Lung (tissue), 12 donors: ENCODE measurements around the gene LRP1B. TPM values are rescaled to one million over a fixed set of nuclear protein-coding genes. Genes with fewer than 3 reads are reported as not detected.
A peak's percentile ranks its signal among the peaks of the same experiment; 100 is the strongest.

Experiments used
- ATAC-seq: fragments of 200-7000 bp; cut with Tn5 transposase; one replicate; pipeline ENCODE4 v1.9.1; 2020; ENCODE audit warnings: moderate number of reproducible peaks; ENCODE audit not compliant: insufficient read depth, low FRiP score
- DNase-seq, 3 donors: peaks; one replicate each; pipeline ENCODE4 v3.0.0-alpha.2; 2013 to 2017
- H3K27ac ChIP-seq, 2 donors: one replicate each; pipeline ENCODE4 v1.5.1; 2013; ENCODE audit warnings: mild to moderate bottlenecking in 2 of 2, moderate library complexity in 2 of 2, control low read depth in 1 of 2, inconsistent platforms in 1 of 2, low read depth in 1 of 2, low read length in 1 of 2
- H3K27me3 ChIP-seq, 3 donors: one replicate each; pipeline ENCODE4 v1.5.1; 2013; ENCODE audit warnings: low read length in 2 of 3; ENCODE audit not compliant: control insufficient read depth in 3 of 3, insufficient read depth in 3 of 3
- H3K36me3 ChIP-seq, 4 donors: one replicate each; pipeline ENCODE4 v1.5.1; 2013; ENCODE audit warnings: low read length in 4 of 4, mild to moderate bottlenecking in 1 of 4, moderate library complexity in 1 of 4; ENCODE audit not compliant: control insufficient read depth in 4 of 4, insufficient read depth in 4 of 4
- H3K4me1 ChIP-seq, 5 donors: one replicate each; pipeline ENCODE4 v1.5.1; 2013; ENCODE audit warnings: low read length in 5 of 5, mild to moderate bottlenecking in 2 of 5, moderate library complexity in 1 of 5; ENCODE audit not compliant: control insufficient read depth in 5 of 5, insufficient read depth in 5 of 5
- H3K4me3 ChIP-seq: one replicate; pipeline ENCODE4 v1.5.1; 2013; ENCODE audit warnings: mild to moderate bottlenecking, control low read depth, moderate library complexity
- H3K9ac ChIP-seq, 2 donors: one replicate each; pipeline ENCODE4 v1.5.1; 2013; ENCODE audit warnings: low read length in 2 of 2, control low read depth in 1 of 2; ENCODE audit not compliant: insufficient read depth in 1 of 2
- H3K9me3 ChIP-seq, 4 donors: one replicate each; pipeline ENCODE4 v1.5.1; 2013; ENCODE audit warnings: low read length in 3 of 4, mild to moderate bottlenecking in 1 of 4, moderate library complexity in 1 of 4; ENCODE audit not compliant: control insufficient read depth in 4 of 4, insufficient read depth in 3 of 4
- CTCF ChIP-seq: IDR thresholded peaks from 2 replicates; pipeline ENCODE4 v1.5.1; 2012; ENCODE audit warnings: mild to moderate bottlenecking; ENCODE audit errors: control extremely low read depth, extremely low read depth
- WGBS, 2 donors: extraction: QIAGEN DNeasy Blood & Tissue Kit; methylation state at CpG; one replicate each; pipeline ENCODE4 v1.1.7; 2013; 5-methylcytosine and 5-hydroxymethylcytosine counted together
- polyA plus RNA-seq, 2 donors: library from polyadenylated mRNA; stranded (reverse); fragments of 200-250 nt; gene quantifications; one replicate each; pipeline ENCODE4 v1.2.1, GENCODE V29; 2013
- total RNA-seq, 2 donors: library from RNA; depleted of rRNA in 1 of 2; stranded (reverse); fragments of >200 nt in 1 of 2; gene quantifications; one replicate each; pipeline ENCODE4 v1.2.1, GENCODE V29; 2014 to 2021
- donor health status: control.
- donor health status: control.
- donor health status: Bipolar disorder and iron deficiency.
- donor health status: healthy.
- donor health status: DM: yes; HTN: yes; CAD: no.

The LRP1B gene
- total and polyA plus RNA-seq, 4 donors: 0.01 to 6.5 (median 0.16) TPM

GRCh38 chr2:140770645-140771044 lies 1360.2 kb downstream of the LRP1B start:
- TF ChIP-seq CTCF: no peak
- Histone ChIP-seq H3K9me3 (no peaks in the 10 kb centered on the region), H3K4me1 (no peaks in the 10 kb centered on the region), H3K27ac (no peak overlapping the region), H3K9ac (no peak overlapping the region), H3K4me3 (no peak overlapping the region), H3K27me3 (no peaks in the 10 kb centered on the region), H3K36me3 (no peaks in the 10 kb centered on the region)
- 85% methylated on average over 1 of the region's 1 CpG for WGBS, 2 donors
- DNase-seq: no peak
- no peak for ATAC-seq

GRCh38 chr2:140761807-140762206 lies 1369.0 kb downstream of the LRP1B start:
- no peaks in the 10 kb centered on the region for H3K4me1 ChIP-seq
- H3K36me3 ChIP-seq: no peaks in the 10 kb centered on the region
- ATAC-seq (no peak), DNase-seq (no peak)
- WGBS, 2 donors: 71 to 78% methylated on average over 2 of the region's 2 CpGs
- H3K4me3 ChIP-seq: no peak overlapping the region
- no peak for TF ChIP-seq CTCF
- H3K9me3 ChIP-seq: no peaks in the 10 kb centered on the region
- H3K27me3 ChIP-seq: no peaks in the 10 kb centered on the region
- no peak overlapping the region for H3K27ac ChIP-seq
- no peak overlapping the region for H3K9ac ChIP-seq

GRCh38 chr2:140759426-140760156 lies 1371.2 kb downstream of the LRP1B start:
- Histone ChIP-seq H3K27me3 (no peaks in the 10 kb centered on the region), H3K9me3 (no peaks in the 10 kb centered on the region), H3K4me1 (no peaks in the 10 kb centered on the region), H3K27ac (no peak overlapping the region), H3K4me3 (no peak overlapping the region), H3K36me3 (no peaks in the 10 kb centered on the region), H3K9ac (no peak overlapping the region)
- DNase-seq (peak in 2 of 3 donors; percentile 4 to 30), ATAC-seq (no peak)
- TF ChIP-seq CTCF: no peak
- 62 to 74% methylated on average over 3 of the region's 3 CpGs for WGBS, 2 donors

- no peaks in the 10 kb centered on the region for H3K27me3 ChIP-seq
- H3K4me1 ChIP-seq: no peaks in the 10 kb centered on the region
- no peak overlapping the region for H3K9ac ChIP-seq
- H3K27ac ChIP-seq: no peak overlapping the region
- 90 to 93% methylated on average over 3 of the region's 3 CpGs for WGBS, 2 donors
- H3K4me3 ChIP-seq: no peak overlapping the region
- no peaks in the 10 kb centered on the region for H3K9me3 ChIP-seq
- H3K36me3 ChIP-seq: no peaks in the 10 kb centered on the region
- ATAC-seq (no peak), DNase-seq (no peak)
- no peak for TF ChIP-seq CTCF
Observed at GRCh38 chr2:140747665-140748064, 1383.2 kb downstream of the LRP1B start.
